ENCODE data around the gene ABHD14A.

DNA sequence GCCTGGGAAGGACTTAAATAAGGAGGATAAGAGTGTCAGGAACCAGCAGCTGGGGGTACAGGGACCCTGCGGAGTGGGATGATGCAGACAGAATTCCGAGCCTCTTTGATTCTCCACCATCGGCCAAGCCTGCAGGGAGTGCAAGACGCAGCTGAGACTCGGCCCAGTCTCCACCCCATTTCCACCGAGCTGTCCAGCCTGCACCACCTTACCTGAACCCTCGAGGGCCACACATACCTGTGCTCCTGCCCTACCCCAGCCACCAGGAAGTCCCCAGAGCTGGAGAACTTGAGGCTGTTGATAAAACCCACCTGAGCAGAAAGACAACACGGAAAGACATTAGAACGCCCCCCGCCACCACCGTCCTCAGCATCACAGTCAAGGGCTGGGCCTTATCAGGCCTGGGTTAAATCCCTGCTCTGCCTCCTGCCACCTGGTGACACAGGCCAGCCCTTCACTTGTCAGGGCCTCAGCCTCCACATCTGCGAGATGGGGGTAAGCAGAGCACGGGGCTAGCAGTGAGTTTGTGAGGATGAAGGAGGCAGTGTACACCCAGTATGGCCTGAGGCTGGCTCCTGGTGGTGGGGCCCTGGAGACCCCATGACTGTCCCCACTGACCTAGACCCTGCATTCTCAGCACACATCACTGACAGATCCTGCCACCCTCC, 41.3 kb upstream of the ABHD14A start:
- TF ChIP-seq, protein P1, sequence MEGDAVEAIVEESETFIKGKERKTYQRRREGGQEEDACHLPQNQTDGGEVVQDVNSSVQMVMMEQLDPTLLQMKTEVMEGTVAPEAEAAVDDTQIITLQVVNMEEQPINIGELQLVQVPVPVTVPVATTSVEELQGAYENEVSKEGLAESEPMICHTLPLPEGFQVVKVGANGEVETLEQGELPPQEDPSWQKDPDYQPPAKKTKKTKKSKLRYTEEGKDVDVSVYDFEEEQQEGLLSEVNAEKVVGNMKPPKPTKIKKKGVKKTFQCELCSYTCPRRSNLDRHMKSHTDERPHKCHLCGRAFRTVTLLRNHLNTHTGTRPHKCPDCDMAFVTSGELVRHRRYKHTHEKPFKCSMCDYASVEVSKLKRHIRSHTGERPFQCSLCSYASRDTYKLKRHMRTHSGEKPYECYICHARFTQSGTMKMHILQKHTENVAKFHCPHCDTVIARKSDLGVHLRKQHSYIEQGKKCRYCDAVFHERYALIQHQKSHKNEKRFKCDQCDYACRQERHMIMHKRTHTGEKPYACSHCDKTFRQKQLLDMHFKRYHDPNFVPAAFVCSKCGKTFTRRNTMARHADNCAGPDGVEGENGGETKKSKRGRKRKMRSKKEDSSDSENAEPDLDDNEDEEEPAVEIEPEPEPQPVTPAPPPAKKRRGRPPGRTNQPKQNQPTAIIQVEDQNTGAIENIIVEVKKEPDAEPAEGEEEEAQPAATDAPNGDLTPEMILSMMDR (IDR thresholded peaks at IDR 0.05): no peak
- no peak for TF ChIP-seq POLR2A (IDR thresholded peaks at IDR 0.05)

All from lower leg skin (tissue), 3 donors.